ENCODE results near the gene SPDYE2.
"Not testable (repeated sequence)": the region's sequence is repeated elsewhere in the genome, so short reads cannot be mapped to it uniquely, and the experiment has no call there.

Gene SPDYE2

GRCh38 chr7:102578486-102578885, 27.5 kb downstream of the SPDYE2 start:
- H3K4me3 ChIP-seq (ENCODE audit: low read depth, low read length); H2AFZ ChIP-seq (ENCODE audit: low read length, unreplicated experiment); H3K79me2 ChIP-seq (ENCODE audit: control insufficient read depth, insufficient read depth, low read length, unreplicated experiment); H3K36me3 ChIP-seq (ENCODE audit: insufficient read depth, low read length); H3K27me3 ChIP-seq (ENCODE audit: insufficient read depth, low read length); H3K4me1 ChIP-seq (ENCODE audit: control insufficient read depth, insufficient read depth, low read length, unreplicated experiment); H3K27ac ChIP-seq (ENCODE audit: low read depth, low read length): not testable (repeated sequence)

- H3K36me3 ChIP-seq (ENCODE audit: insufficient read depth, low read length); H3K4me1 ChIP-seq (ENCODE audit: control insufficient read depth, insufficient read depth, low read length, unreplicated experiment); H3K79me2 ChIP-seq (ENCODE audit: control insufficient read depth, insufficient read depth, low read length, unreplicated experiment); H3K4me3 ChIP-seq (ENCODE audit: low read depth, low read length); H2AFZ ChIP-seq (ENCODE audit: low read length, unreplicated experiment); H3K27ac ChIP-seq (ENCODE audit: low read depth, low read length); H3K27me3 ChIP-seq (ENCODE audit: insufficient read depth, low read length): not testable (repeated sequence)
Observed at GRCh38 chr7:102581722-102582121, 30.7 kb downstream of the SPDYE2 start.

GRCh38 chr7:102583495-102583894, 32.5 kb downstream of the SPDYE2 start:
- H3K4me1 ChIP-seq (ENCODE audit: control insufficient read depth, insufficient read depth, low read length, unreplicated experiment); H3K27me3 ChIP-seq (ENCODE audit: insufficient read depth, low read length); H3K4me3 ChIP-seq (ENCODE audit: low read depth, low read length); H2AFZ ChIP-seq (ENCODE audit: low read length, unreplicated experiment); H3K36me3 ChIP-seq (ENCODE audit: insufficient read depth, low read length); H3K27ac ChIP-seq (ENCODE audit: low read depth, low read length); H3K79me2 ChIP-seq (ENCODE audit: control insufficient read depth, insufficient read depth, low read length, unreplicated experiment): not testable (repeated sequence)

GRCh38 chr7:102589857-102590256, 38.8 kb downstream of the SPDYE2 start:
- H2AFZ ChIP-seq (ENCODE audit: low read length, unreplicated experiment); H3K27ac ChIP-seq (ENCODE audit: low read depth, low read length); H3K4me1 ChIP-seq (ENCODE audit: control insufficient read depth, insufficient read depth, low read length, unreplicated experiment); H3K36me3 ChIP-seq (ENCODE audit: insufficient read depth, low read length); H3K4me3 ChIP-seq (ENCODE audit: low read depth, low read length); H3K79me2 ChIP-seq (ENCODE audit: control insufficient read depth, insufficient read depth, low read length, unreplicated experiment); H3K27me3 ChIP-seq (ENCODE audit: insufficient read depth, low read length): not testable (repeated sequence)

GRCh38 chr7:102592477-102593019, 41.5 kb downstream of the SPDYE2 start:
- not testable (repeated sequence) for H3K79me2 ChIP-seq (ENCODE audit: control insufficient read depth, insufficient read depth, low read length, unreplicated experiment); H3K27ac ChIP-seq (ENCODE audit: low read depth, low read length); H3K27me3 ChIP-seq (ENCODE audit: insufficient read depth, low read length); H3K4me1 ChIP-seq (ENCODE audit: control insufficient read depth, insufficient read depth, low read length, unreplicated experiment); H2AFZ ChIP-seq (ENCODE audit: low read length, unreplicated experiment); H3K4me3 ChIP-seq (ENCODE audit: low read depth, low read length); H3K36me3 ChIP-seq (ENCODE audit: insufficient read depth, low read length)

GRCh38 chr7:102593637-102594334, 42.8 kb downstream of the SPDYE2 start:
- H3K27ac ChIP-seq (ENCODE audit: low read depth, low read length); H3K4me1 ChIP-seq (ENCODE audit: control insufficient read depth, insufficient read depth, low read length, unreplicated experiment); H3K36me3 ChIP-seq (ENCODE audit: insufficient read depth, low read length); H3K4me3 ChIP-seq (ENCODE audit: low read depth, low read length); H3K27me3 ChIP-seq (ENCODE audit: insufficient read depth, low read length); H2AFZ ChIP-seq (ENCODE audit: low read length, unreplicated experiment); H3K79me2 ChIP-seq (ENCODE audit: control insufficient read depth, insufficient read depth, low read length, unreplicated experiment): not testable (repeated sequence)

GRCh38 chr7:102596036-102596435, 45.0 kb downstream of the SPDYE2 start:
- H3K4me1 ChIP-seq (ENCODE audit: control insufficient read depth, insufficient read depth, low read length, unreplicated experiment); H3K79me2 ChIP-seq (ENCODE audit: control insufficient read depth, insufficient read depth, low read length, unreplicated experiment); H2AFZ ChIP-seq (ENCODE audit: low read length, unreplicated experiment); H3K27ac ChIP-seq (ENCODE audit: low read depth, low read length); H3K27me3 ChIP-seq (ENCODE audit: insufficient read depth, low read length); H3K36me3 ChIP-seq (ENCODE audit: insufficient read depth, low read length); H3K4me3 ChIP-seq (ENCODE audit: low read depth, low read length): not testable (repeated sequence)

- H3K36me3 ChIP-seq (ENCODE audit: insufficient read depth, low read length); H3K4me3 ChIP-seq (ENCODE audit: low read depth, low read length); H3K4me1 ChIP-seq (ENCODE audit: control insufficient read depth, insufficient read depth, low read length, unreplicated experiment); H3K79me2 ChIP-seq (ENCODE audit: control insufficient read depth, insufficient read depth, low read length, unreplicated experiment); H3K27me3 ChIP-seq (ENCODE audit: insufficient read depth, low read length); H3K27ac ChIP-seq (ENCODE audit: low read depth, low read length); H2AFZ ChIP-seq (ENCODE audit: low read length, unreplicated experiment): not testable (repeated sequence)
Observed at GRCh38 chr7:102599699-102600098, 48.7 kb downstream of the SPDYE2 start.

- not testable (repeated sequence) for H3K36me3 ChIP-seq (ENCODE audit: insufficient read depth, low read length); H3K79me2 ChIP-seq (ENCODE audit: control insufficient read depth, insufficient read depth, low read length, unreplicated experiment); H3K4me1 ChIP-seq (ENCODE audit: control insufficient read depth, insufficient read depth, low read length, unreplicated experiment); H3K27ac ChIP-seq (ENCODE audit: low read depth, low read length); H2AFZ ChIP-seq (ENCODE audit: low read length, unreplicated experiment); H3K27me3 ChIP-seq (ENCODE audit: insufficient read depth, low read length); H3K4me3 ChIP-seq (ENCODE audit: low read depth, low read length)
Observed at GRCh38 chr7:102602317-102602716, 51.3 kb downstream of the SPDYE2 start.

- H3K4me3 ChIP-seq (ENCODE audit: low read depth, low read length); H3K36me3 ChIP-seq (ENCODE audit: insufficient read depth, low read length); H3K27me3 ChIP-seq (ENCODE audit: insufficient read depth, low read length); H3K4me1 ChIP-seq (ENCODE audit: control insufficient read depth, insufficient read depth, low read length, unreplicated experiment); H3K79me2 ChIP-seq (ENCODE audit: control insufficient read depth, insufficient read depth, low read length, unreplicated experiment); H2AFZ ChIP-seq (ENCODE audit: low read length, unreplicated experiment); H3K27ac ChIP-seq (ENCODE audit: low read depth, low read length): not testable (repeated sequence)
Observed at GRCh38 chr7:102604431-102605145, 53.6 kb downstream of the SPDYE2 start.

- not testable (repeated sequence) for H3K27me3 ChIP-seq (ENCODE audit: insufficient read depth, low read length); H3K36me3 ChIP-seq (ENCODE audit: insufficient read depth, low read length); H3K79me2 ChIP-seq (ENCODE audit: control insufficient read depth, insufficient read depth, low read length, unreplicated experiment); H3K4me3 ChIP-seq (ENCODE audit: low read depth, low read length); H3K27ac ChIP-seq (ENCODE audit: low read depth, low read length); H2AFZ ChIP-seq (ENCODE audit: low read length, unreplicated experiment); H3K4me1 ChIP-seq (ENCODE audit: control insufficient read depth, insufficient read depth, low read length, unreplicated experiment)
Observed at GRCh38 chr7:102606848-102607247, 55.8 kb downstream of the SPDYE2 start.
